ENCODE measurements around the gene CRTAC1. TPM values are rescaled to one million over a fixed set of nuclear protein-coding genes. Genes with fewer than 3 reads are reported as not detected.

The CRTAC1 gene
- total RNA-seq, 1 experiment from 2014 or later = 1.2 TPM

DNA sequence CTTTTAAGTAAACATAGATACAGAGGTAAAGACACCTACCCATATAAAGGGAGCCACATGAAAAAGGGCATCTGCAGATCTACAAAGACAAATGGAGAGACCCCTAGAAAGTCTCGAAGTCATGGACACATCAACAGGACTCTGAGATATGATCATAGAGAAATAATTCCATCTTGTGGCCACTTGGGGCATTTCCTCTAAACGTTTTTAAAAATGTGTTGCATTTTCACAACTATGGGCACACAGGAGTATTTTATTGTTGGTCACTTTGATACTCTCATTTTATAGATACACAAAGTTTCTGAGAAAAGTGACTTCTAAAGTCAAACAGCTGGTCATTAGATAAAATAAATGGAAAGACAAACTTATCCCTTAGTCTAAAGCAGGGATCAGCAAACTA, 87.1 kb downstream of the CRTAC1 start (continued):
- TF ChIP-seq, protein P1, sequence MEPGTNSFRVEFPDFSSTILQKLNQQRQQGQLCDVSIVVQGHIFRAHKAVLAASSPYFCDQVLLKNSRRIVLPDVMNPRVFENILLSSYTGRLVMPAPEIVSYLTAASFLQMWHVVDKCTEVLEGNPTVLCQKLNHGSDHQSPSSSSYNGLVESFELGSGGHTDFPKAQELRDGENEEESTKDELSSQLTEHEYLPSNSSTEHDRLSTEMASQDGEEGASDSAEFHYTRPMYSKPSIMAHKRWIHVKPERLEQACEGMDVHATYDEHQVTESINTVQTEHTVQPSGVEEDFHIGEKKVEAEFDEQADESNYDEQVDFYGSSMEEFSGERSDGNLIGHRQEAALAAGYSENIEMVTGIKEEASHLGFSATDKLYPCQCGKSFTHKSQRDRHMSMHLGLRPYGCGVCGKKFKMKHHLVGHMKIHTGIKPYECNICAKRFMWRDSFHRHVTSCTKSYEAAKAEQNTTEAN (CRISPR knock-in tag; IDR thresholded peaks at IDR 0.05) = no peak
- no peak for TF ChIP-seq ESRRA (CRISPR knock-in tag; IDR thresholded peaks at IDR 0.05; ENCODE audit: borderline replicate concordance)
- TF ChIP-seq KAT7 (CRISPR knock-in tag; IDR thresholded peaks at IDR 0.05; ENCODE audit: borderline replicate concordance) = no peak
- TF ChIP-seq ZNF671 (CRISPR knock-in tag; IDR thresholded peaks at IDR 0.05) = no peak
- TF ChIP-seq CREM (CRISPR knock-in tag; IDR thresholded peaks at IDR 0.05) = no peak
- TF ChIP-seq ZNF219 (CRISPR knock-in tag; IDR thresholded peaks at IDR 0.05; ENCODE audit: borderline replicate concordance) = no peak
- TF ChIP-seq, protein P2, sequence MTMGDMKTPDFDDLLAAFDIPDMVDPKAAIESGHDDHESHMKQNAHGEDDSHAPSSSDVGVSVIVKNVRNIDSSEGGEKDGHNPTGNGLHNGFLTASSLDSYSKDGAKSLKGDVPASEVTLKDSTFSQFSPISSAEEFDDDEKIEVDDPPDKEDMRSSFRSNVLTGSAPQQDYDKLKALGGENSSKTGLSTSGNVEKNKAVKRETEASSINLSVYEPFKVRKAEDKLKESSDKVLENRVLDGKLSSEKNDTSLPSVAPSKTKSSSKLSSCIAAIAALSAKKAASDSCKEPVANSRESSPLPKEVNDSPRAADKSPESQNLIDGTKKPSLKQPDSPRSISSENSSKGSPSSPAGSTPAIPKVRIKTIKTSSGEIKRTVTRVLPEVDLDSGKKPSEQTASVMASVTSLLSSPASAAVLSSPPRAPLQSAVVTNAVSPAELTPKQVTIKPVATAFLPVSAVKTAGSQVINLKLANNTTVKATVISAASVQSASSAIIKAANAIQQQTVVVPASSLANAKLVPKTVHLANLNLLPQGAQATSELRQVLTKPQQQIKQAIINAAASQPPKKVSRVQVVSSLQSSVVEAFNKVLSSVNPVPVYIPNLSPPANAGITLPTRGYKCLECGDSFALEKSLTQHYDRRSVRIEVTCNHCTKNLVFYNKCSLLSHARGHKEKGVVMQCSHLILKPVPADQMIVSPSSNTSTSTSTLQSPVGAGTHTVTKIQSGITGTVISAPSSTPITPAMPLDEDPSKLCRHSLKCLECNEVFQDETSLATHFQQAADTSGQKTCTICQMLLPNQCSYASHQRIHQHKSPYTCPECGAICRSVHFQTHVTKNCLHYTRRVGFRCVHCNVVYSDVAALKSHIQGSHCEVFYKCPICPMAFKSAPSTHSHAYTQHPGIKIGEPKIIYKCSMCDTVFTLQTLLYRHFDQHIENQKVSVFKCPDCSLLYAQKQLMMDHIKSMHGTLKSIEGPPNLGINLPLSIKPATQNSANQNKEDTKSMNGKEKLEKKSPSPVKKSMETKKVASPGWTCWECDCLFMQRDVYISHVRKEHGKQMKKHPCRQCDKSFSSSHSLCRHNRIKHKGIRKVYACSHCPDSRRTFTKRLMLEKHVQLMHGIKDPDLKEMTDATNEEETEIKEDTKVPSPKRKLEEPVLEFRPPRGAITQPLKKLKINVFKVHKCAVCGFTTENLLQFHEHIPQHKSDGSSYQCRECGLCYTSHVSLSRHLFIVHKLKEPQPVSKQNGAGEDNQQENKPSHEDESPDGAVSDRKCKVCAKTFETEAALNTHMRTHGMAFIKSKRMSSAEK (CRISPR knock-in tag; IDR thresholded peaks at IDR 0.05; ENCODE audit: borderline replicate concordance) = no peak
- TF ChIP-seq TEAD1 (CRISPR knock-in tag; IDR thresholded peaks at IDR 0.05) = no peak
- no peak for TF ChIP-seq TCF7 (CRISPR knock-in tag; IDR thresholded peaks at IDR 0.05; ENCODE audit: low read depth)
- TF ChIP-seq NR2C2 (CRISPR knock-in tag; IDR thresholded peaks at IDR 0.05) = no peak
- no peak for TF ChIP-seq MYBL2 (CRISPR knock-in tag; IDR thresholded peaks at IDR 0.05)
- no peak for TF ChIP-seq IRF2 (CRISPR knock-in tag; IDR thresholded peaks at IDR 0.05; ENCODE audit: borderline replicate concordance, low read depth)
- no peak for TF ChIP-seq TEAD4 (CRISPR knock-in tag; IDR thresholded peaks at IDR 0.05)
- no peak for TF ChIP-seq SP1 (CRISPR knock-in tag; conservative IDR thresholded peaks at IDR 0.05)

DNA sequence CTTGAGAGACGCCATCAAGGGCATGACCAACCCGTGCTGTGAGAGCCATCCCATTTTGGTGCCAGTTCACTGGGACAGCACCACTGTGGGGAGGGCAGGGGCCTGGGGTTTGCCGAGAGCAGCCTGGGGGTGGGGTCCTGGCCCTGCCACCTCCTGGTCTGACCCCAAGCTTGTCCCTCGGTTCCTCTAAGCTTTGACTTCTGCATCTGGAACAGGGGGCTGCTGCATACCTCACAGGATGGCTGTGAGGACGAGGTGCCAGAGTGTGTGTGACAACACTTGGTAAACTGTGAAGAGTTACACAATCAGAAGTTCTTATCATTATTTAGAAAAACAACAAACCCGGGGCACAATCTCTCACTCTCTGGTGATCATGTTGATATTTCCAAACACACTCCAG, 89.9 kb downstream of the CRTAC1 start:
- Mint-ChIP-seq H3K36me3 (peaks cover 9% of the 10 kb centered on the region), H3K9me3 (peaks cover 30% of the 10 kb centered on the region), H3K4me1 (peaks cover 14% of the 10 kb centered on the region), H3K27ac (no peak overlapping the region), H3K27me3 (ENCODE audit: low read depth) (peaks cover 6% of the 10 kb centered on the region), H3K4me3 (no peak overlapping the region)
- ChIA-PET POLR2A (no interaction called here), CTCF (interaction anchor here (0.8 to 1.9 kb wide), 2 partner anchors 88 to 105 kb away, joined by 3 to 9 read pairs; no protein-coding TSS in a partner anchor)
- no peak for DNase-seq (ENCODE audit: low spot score)
- TF ChIP-seq, protein P3, sequence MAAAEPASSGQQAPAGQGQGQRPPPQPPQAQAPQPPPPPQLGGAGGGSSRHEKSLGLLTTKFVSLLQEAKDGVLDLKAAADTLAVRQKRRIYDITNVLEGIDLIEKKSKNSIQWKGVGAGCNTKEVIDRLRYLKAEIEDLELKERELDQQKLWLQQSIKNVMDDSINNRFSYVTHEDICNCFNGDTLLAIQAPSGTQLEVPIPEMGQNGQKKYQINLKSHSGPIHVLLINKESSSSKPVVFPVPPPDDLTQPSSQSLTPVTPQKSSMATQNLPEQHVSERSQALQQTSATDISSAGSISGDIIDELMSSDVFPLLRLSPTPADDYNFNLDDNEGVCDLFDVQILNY (CRISPR knock-in tag; IDR thresholded peaks at IDR 0.05) = no peak
- no peak for TF ChIP-seq ZNF671 (CRISPR knock-in tag; IDR thresholded peaks at IDR 0.05)
- no peak for TF ChIP-seq ZNF263 (CRISPR knock-in tag; IDR thresholded peaks at IDR 0.05; ENCODE audit: low read depth)
- TF ChIP-seq ESRRA (CRISPR knock-in tag; IDR thresholded peaks at IDR 0.05; ENCODE audit: borderline replicate concordance) = no peak
- TF ChIP-seq ZNF423 (CRISPR knock-in tag; IDR thresholded peaks at IDR 0.05) = no peak
- TF ChIP-seq, protein P4, sequence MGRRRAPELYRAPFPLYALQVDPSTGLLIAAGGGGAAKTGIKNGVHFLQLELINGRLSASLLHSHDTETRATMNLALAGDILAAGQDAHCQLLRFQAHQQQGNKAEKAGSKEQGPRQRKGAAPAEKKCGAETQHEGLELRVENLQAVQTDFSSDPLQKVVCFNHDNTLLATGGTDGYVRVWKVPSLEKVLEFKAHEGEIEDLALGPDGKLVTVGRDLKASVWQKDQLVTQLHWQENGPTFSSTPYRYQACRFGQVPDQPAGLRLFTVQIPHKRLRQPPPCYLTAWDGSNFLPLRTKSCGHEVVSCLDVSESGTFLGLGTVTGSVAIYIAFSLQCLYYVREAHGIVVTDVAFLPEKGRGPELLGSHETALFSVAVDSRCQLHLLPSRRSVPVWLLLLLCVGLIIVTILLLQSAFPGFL (CRISPR knock-in tag; IDR thresholded peaks at IDR 0.05; ENCODE audit: borderline replicate concordance) = no peak
- TF ChIP-seq TP53 (CRISPR knock-in tag; IDR thresholded peaks at IDR 0.05) = no peak
- TF ChIP-seq FOXJ3 (CRISPR knock-in tag; IDR thresholded peaks at IDR 0.05; ENCODE audit: borderline replicate concordance) = no peak
- no peak for TF ChIP-seq ZNF138 (CRISPR knock-in tag; conservative IDR thresholded peaks at IDR 0.05)
- no peak for TF ChIP-seq PRRX2 (CRISPR knock-in tag; IDR thresholded peaks at IDR 0.05)
- TF ChIP-seq, protein P5, sequence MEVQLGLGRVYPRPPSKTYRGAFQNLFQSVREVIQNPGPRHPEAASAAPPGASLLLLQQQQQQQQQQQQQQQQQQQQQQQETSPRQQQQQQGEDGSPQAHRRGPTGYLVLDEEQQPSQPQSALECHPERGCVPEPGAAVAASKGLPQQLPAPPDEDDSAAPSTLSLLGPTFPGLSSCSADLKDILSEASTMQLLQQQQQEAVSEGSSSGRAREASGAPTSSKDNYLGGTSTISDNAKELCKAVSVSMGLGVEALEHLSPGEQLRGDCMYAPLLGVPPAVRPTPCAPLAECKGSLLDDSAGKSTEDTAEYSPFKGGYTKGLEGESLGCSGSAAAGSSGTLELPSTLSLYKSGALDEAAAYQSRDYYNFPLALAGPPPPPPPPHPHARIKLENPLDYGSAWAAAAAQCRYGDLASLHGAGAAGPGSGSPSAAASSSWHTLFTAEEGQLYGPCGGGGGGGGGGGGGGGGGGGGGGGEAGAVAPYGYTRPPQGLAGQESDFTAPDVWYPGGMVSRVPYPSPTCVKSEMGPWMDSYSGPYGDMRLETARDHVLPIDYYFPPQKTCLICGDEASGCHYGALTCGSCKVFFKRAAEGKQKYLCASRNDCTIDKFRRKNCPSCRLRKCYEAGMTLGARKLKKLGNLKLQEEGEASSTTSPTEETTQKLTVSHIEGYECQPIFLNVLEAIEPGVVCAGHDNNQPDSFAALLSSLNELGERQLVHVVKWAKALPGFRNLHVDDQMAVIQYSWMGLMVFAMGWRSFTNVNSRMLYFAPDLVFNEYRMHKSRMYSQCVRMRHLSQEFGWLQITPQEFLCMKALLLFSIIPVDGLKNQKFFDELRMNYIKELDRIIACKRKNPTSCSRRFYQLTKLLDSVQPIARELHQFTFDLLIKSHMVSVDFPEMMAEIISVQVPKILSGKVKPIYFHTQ (CRISPR knock-in tag; IDR thresholded peaks at IDR 0.05) = no peak
- TF ChIP-seq KAT7 (CRISPR knock-in tag; IDR thresholded peaks at IDR 0.05; ENCODE audit: borderline replicate concordance) = no peak
- ATAC-seq = no peak

Data from WTC11 (cell line).